Inflammatory macrophage (primary cell): ENCODE results near the gene PRICKLE2.

ENCODE experiments used
- DNase-seq, 2 donors: peaks; one replicate each; pipeline ENCODE4 v3.0.0-alpha.2; 2020 to 2022
- total RNA-seq, 18 experiments: gene quantifications; one replicate each; lab custom pipeline; 2026; ENCODE audit warnings: mixed read lengths in 6 of 18, inconsistent platforms in 2 of 18; lab: John Stamatoyannopoulos, UW

PRICKLE2 gene, protein sequence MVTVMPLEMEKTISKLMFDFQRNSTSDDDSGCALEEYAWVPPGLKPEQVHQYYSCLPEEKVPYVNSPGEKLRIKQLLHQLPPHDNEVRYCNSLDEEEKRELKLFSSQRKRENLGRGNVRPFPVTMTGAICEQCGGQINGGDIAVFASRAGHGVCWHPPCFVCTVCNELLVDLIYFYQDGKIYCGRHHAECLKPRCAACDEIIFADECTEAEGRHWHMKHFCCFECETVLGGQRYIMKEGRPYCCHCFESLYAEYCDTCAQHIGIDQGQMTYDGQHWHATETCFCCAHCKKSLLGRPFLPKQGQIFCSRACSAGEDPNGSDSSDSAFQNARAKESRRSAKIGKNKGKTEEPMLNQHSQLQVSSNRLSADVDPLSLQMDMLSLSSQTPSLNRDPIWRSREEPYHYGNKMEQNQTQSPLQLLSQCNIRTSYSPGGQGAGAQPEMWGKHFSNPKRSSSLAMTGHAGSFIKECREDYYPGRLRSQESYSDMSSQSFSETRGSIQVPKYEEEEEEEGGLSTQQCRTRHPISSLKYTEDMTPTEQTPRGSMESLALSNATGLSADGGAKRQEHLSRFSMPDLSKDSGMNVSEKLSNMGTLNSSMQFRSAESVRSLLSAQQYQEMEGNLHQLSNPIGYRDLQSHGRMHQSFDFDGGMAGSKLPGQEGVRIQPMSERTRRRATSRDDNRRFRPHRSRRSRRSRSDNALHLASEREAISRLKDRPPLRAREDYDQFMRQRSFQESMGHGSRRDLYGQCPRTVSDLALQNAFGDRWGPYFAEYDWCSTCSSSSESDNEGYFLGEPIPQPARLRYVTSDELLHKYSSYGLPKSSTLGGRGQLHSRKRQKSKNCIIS
- total RNA-seq, result 0 to 0.59 (median 0.17) reads per million in 18 experiments

DNA sequence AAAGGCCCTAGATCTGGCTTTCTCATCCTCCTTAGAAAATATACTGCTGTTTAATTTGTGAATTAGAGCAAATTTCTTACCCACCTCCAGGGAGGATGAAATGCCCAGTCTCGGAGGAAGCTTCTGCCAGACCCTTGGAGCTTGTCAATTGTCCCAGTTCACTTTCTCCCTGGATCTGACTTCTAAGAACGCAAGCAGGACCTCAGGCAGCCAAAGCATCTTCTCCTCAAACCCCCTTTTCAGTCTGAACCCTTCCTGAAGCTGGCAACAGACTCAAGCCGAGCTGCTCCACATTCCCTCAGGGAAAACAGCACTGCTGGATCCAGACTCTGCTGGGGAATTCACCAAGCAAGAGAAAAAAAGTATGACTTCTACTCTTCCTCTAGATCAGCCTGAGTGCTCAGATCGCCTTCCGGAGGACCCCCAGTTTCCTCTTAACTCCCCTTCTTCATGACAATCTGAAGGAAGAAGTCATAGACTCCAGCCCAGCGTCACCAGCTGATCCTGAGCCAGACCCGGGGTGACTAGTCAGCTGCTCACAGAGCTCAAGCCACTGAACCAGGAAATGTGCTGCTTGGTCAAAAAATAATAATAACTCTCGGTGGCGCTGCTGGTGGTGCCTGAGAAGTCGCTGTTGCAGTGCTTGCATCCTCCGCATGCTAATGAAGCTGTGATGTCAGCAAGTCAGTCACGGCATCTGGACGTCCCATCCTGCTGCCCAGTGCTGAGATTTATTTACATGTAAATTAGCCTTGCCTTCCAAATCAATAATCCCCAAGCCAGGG is at the start of gene PRICKLE2:
PRICKLE2 (minus strand) TSS at position 641 of the 785 bp plus-strand sequence. CDS start 26,539 bp downstream, outside the sequence.
- peak in 1 of 2 donors; percentile 12 for DNase-seq

DNA sequence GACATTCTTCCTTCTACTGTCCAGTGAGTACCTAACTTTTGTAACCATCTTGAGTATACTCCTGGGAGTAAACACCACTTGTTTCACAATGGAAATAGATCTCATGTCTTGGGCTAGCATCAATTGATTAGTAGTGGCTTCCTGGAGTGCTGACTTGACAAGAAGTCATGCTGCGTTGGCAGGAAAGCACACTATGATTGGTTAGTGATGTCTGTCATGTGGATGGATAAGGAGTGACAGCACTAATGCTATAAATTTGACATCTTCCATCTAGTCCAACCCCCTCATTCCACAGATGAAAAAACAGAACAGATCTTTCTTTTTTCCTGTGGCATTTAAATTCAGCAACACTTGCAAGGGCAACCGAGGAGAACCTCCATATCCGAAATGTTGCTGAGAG is 47.6 kb upstream of the PRICKLE2 start:
- DNase-seq, result no peak

DNA sequence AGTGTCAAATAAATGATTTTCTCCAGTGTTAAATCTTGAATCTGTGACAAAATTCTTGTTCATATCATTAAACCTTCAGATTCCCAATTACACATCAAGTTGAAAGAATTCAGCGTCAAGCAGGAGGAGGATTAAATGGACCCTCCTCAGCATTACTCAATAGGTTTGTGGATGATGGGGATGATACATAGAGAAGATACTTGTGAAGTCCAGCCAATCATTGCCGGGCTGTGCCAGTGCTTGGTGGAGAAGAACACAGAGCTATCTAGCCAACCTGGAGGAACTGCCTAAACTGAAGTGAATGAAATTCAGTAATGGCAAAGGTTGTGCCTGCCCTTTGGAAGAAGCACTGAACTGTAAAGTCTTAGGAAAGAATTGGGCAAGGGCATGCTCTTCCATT is 47.0 kb upstream of the PRICKLE2 start:
- DNase-seq, result no peak

DNA sequence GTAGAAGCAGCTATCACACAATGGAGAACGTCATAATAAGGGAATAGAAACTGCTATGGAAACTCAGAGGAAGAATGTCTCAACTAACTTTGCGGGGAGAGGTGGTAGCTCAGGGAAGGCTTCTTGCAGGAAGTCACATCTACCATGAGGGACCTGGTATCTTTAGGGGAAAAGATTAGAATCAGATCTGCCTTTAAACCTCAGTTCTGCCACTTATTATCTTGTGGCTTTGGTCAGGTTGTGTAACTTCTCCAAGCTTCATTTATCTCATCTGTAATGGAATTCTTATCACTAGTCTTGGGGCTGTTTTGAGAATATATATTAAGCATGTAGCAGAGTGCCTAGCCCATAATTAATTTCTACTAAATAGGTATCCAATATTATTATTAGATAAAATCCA is 46.4 kb upstream of the PRICKLE2 start:
- DNase-seq, result no peak

DNA sequence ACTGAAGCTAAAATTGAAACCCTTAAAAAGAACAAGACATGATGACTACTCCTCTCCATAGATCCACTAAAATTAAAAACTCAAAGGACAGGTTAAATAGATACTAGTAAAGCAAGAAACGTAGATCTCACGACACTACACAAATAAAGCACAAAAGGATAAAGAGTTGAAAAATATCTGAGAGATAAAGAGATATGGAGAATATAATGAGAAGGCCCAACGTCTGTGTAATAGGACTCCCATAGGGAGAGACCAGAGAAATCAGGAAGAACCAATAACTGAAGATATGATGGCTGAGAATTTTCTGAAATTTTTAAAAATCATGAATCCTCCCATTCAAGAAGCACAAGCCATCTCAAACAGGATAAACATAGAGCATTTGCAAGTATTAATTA is 45.6 kb upstream of the PRICKLE2 start:
- DNase-seq, result no peak

DNA sequence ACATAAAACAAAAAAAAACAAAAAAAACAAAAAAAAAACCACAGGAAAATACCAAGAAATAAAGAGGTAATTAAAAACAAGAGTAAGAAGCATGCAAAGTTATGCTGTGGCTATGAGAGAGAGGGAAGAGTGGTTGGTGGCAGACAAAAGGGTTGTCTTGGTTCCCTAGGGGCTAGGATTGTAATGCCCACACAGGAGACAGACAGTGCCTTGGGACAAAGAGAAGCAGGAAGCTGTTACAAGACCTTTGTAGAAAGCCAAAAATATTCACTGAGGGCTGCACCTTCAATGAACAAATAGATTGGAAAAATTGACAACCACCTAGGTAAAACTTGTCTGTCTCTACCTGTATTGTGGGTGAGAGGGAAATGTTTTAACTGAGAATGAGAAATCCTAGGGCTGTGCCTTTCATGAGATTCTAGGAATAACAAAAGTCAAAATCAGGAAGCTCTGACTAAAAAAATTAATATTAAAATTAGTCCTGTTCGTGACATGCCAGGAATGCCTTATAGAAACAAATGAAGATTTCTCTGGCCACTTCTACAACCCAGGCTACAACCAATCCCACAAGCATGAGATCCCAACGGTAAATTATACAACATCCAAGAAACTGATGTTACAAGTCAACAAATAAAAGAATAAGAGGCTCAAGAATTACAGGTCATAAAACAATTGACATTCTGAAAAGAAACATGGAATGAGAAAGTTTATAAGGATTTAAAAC is 45.0 kb upstream of the PRICKLE2 start:
- no peak for DNase-seq

DNA sequence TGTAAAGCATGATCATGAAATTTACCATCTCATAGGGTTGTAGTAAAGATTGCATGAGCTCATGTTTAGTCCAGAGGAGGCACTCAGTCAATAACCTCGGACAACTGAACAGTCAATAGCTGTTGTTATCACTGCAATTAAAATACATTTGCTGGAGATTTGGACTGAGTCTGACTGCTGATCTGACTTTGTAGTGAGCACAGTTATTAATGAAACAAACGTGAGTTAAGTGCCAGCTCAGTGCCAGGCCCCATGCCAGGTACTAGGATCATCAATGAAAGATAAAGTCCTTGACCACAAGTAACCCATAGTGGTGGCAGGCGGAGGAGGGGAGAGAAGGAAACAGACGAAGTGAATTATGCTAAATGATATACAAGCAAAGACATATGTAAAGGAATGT is 43.7 kb upstream of the PRICKLE2 start:
- no peak for DNase-seq

DNA sequence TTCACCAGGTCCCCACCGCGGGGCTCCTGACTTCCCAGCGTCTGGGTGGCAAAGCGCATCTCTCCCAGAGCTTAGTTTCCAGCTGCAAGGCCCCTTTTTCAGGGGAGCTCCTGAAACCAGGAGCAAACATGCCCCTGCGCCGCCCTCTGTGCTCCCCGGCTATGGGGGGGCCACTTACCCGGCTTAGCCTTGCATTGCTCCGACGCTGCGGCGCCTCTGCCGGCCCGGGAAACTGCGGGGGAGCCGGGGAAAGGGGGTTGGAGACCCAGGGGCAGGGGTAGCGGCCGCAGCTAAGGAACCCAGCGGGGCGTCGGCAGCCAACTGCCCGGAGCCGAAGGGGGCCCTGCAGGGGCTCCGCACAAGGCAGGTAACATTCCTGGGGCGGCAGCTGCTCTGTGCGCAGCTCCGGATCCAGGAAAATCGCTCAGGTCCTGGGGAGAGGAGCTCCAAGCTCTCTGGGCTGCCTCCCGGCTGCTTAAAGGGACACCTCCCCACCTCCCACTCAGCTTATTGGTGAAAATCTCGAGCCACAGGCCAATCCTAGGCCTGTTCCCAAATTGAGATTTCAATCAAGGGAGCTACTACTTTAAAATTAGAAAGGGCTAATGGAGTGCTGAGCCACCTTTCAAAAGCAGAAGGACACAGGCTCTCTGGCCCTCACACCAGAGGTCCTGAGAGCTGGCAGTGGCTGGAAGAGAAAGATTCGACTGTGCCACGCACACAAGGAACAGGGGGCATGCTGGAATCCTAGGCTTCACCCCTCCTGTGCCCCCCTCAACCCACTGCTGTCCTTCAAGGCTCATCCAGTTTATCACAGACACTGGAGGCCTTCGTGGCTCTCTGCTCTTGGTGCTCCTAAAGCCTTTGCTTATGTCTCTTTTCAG is 42.7 kb upstream of the PRICKLE2 start:
- DNase-seq, result no peak

DNA sequence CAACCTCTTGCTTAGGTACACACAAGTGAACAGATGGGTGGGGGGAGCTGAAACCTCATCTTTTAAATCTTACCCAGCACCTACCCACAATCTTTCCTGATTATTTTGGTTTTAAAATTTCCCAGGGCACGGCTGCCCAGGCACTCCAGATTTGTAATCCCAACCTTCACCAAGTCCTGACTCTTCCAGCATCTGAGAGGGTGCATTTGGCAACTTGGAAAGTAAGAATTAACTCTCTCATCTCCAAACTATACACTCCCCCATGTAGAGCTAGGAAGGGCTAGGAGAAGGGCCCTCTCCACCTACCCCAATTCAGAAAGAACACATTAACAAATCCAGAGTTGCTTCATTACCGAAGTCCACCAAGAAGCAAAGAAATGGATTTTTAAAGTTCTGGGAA is 41.7 kb upstream of the PRICKLE2 start:
- no peak for DNase-seq

DNA sequence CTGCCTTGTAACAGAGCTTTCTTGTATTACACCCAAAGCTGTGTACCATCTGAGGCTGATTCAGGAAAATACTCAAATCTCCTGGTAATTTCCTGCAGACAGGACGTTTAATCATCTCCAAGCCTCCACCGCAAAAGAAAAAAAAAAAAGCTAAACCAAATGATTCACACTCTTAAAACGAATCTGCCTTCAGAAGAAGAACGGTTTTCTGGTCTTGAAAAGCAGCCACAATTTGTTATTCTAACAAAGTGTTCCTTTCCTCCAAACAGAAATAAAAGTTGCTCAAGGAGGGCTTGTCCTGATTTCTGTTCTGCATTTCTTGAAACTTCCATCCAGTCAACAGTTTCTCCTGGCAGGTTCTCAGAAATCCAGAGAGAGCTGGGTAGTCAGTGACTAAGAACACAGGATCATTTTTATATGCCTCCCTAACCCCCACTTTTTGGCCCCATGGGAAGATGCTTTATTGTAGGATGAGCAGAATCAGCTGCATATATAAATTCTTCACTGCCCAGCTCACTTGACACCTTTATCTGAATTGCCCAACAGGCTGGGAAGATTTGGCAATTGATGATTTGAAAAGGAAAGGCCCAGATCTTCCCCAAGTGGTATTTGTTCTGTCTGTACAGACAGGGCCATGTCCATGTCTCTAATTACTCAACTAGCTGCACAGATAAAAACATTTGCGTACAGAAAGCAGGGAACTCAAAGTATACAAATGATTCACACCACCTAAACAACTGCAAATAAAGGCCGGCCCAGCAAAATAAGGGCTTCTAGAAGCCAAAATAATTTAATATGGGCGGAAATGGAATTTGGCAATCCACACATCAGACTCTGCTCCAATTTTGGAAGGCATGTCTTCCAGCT is 41.0 kb upstream of the PRICKLE2 start:
- no peak for DNase-seq

DNA sequence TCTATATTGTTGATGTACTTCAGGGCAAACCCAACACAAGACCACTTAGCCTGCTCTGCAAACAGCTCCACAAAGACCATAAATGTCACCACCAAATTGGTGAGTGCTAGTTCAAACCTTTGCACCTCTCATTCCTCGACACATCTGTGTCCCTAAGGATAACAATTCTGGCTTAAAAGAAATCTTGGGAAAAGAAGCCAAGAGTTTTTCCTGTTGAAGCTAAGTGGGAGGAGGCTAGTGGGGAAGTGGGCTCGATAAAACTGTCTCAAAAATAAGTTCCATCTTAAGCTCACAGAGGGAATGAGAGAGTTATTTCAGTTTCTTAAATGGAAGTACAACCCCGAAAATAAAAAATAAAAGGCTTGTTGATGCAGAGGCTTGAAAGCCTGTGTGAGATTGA is 40.4 kb upstream of the PRICKLE2 start:
- DNase-seq, result no peak

DNA sequence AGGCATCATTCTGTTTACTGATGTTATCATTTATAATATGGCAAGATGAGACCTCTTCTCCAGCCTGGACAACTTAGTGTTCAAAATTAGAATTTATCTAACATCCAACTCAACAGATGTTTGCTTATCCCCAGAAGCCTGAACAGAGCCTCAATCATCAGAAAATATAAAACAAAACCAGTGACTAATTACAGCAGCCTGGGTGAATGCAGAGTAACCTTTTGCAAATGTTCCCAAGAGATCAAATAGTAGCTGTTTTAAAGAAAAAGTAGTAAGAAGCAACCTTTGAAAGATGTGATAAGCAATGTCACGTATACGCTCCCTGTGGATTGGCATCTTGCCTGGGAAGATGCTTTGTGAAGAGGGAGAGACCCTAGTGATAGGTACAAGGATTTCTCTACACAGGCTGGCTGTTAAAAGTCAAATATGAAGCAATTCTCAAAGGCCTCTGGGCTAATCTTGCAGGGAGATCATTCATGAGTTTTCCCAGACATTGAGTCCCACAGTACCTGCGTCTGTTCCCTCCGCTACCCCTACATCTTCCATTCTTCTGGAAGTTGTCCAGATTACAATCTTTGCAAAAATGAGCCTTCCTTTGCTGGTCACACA is 39.3 kb upstream of the PRICKLE2 start:
- DNase-seq, result no peak

DNA sequence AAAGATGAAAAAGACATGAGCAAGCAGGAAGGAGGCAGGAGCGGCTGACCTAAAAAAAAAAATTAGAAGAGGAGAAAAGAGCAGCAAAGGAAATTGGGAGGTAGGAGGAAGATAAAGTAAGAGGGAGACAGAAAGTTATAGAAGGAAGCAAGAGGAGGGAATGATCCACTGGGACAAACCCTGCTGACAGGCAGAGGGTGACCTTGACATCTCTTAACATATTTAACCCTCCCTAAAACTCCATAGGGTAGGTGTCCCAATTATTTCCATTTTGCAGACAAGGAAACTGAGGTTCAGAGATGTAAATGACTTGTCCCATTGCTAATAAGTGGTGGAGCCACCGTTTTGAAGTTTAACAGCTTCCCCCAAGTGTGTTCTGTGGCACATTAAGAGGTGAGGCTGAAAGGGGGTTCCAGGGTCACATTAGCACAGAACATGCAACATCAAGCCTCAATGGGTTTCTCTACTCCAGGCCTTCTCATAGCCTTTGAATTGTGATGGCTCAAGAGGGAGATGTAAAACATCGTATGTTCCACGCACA is 37.4 kb upstream of the PRICKLE2 start:
- DNase-seq, result no peak

DNA sequence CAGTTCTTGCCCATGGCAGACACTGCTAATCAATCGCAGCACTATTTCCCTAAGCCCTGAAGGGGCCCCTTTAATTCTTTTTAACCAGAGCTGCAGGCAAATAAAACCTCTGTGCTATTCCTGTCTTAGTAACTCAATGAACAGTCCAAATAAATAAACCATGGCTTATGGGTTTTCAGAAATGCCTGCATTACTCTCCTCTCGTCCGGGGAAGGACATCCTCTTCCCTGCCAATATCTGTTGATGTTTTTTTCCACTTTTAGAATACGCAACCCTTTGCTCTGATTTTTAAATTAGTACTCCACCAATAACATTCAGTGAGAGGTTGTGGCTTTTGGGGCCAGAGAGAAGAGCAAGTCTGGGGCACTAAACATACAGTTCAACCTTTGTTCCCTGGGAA is 35.2 kb upstream of the PRICKLE2 start:
- no peak for DNase-seq

DNA sequence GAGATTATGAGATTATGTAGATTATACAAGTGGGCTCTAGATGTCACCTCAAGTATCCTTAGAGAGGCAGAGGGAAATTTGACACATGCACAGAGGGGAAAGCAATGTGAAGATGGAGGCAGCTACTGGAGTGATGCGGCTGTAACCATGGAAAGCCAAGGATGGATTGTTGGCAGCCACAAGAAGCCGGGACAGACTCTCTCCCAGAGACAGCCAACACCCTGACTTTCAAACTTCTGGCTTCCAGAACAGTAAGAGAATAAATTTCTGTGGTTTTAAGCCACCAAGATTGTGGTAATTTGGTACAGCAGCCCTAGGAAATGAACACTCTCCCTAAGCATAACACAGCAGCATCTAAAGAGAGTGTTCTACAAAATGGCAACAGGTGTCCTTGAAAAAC is 34.4 kb upstream of the PRICKLE2 start:
- no peak for DNase-seq

DNA sequence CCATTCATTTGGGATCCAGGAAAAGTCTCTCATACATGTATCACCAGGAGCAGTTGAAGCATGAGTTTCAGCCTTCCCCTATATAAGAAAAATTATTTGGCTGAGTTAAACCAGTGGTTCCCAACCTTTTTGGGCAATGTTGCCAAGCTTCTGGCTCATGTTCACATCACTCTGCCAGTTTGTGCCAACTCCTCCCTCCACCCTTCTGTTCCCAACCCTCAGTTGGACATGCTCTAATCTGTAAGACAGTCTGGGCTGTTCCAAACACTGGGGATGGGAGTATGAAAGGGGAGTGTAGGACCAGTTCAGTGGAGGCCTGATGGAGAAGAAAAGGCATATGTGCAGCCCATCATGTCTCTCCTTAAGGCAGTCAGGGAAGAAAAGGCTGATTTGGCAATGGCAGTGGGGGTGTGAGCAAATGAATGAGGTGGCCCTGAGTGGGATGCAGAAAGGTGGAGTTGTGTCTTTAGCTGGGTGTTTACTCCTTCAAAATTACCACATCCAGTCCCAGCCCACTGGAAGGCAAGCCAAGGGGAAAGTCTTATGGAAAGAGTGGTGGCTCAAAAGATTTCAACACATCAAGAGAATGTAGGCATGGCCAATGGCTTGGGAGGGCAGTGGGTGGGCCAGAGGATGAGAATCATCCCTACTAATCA is 32.0 kb upstream of the PRICKLE2 start:
- DNase-seq, result no peak

DNA sequence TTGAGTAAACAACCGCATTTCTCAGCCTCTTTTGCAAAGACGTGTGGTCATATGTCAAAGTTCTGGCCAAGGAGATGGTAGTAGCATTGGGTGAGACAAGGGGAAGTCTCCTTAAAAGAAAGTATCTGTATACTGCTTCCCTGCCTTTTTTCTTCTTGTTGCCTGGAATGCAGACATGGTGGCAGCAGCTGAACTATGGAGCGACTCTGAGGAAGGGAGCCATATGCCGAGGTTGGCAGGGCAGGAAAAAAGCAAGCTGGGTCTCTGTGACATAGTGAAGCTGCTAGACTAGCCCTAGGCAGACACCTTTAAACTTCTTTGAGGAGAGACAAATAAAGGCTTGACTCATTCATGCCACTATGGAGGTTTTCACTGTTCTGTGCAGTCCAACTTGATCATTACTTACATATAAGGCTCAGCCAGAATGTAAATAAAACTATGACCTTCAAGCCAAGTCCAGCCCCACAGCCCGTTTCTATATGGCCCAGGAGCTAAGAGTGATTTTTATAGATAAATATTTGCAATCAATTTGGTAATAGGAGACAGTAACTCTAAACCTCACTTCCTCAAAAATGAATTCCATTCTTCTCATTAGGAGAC is 30.6 kb upstream of the PRICKLE2 start:
- no peak for DNase-seq

DNA sequence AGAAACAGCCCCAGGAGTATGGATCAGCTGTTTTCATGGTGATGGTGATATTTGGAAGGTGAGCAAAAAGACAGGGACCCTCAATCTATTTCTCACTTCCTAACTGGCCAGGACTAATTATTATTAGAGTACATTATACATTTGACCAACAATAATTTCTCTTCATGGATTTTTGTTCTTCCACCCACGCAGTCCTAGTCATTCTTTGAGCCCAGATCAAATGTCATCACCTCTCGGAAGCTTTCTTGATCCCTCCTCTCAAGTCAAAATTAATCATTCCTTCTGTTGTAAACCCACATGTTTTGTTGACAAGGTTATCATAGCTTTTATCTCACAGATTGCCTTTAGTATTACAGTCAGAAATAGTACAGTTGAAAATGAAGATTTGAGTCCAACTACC is 29.2 kb upstream of the PRICKLE2 start:
- no peak for DNase-seq
